K562 (cell line): ENCODE data around the gene TP53BP2. TPM values are rescaled to one million over a fixed set of nuclear protein-coding genes. Genes with fewer than 3 reads are reported as not detected.

Source experiments
- CBFA2T3 ChIP-seq: fragments of 450-650 bp; IDR thresholded peaks from 2 replicates; pipeline ENCODE4 v1.6.1; 2017
- COPS2 ChIP-seq: fragments of 450-650 bp; conservative IDR thresholded peaks from 2 replicates; pipeline ENCODE4 v1.6.1; 2016; ENCODE audit warnings: mild to moderate bottlenecking, moderate library complexity
- DDX20 ChIP-seq: fragments of 450-650 bp; IDR thresholded peaks from 2 replicates; pipeline ENCODE4 v1.6.1; 2016; ENCODE audit warnings: missing genetic modification characterization, low read depth, mild to moderate bottlenecking, missing compliant biosample characterization, moderate library complexity
- HEY1 ChIP-seq: fragments of 250-450 bp; sonication (Bioruptor Pico); IDR thresholded peaks from 2 replicates; pipeline ENCODE4 v1.5.0; 2020; ENCODE audit warnings: mild to moderate bottlenecking, moderate library complexity, borderline replicate concordance
- L3MBTL2 ChIP-seq: fragments of 450-650 bp; IDR thresholded peaks from 2 replicates; pipeline ENCODE4 v1.6.1; 2016; ENCODE audit warnings: mild to moderate bottlenecking, moderate library complexity
- MEF2A ChIP-seq: IDR thresholded peaks from 2 replicates; pipeline ENCODE4 v1.6.1; 2011; ENCODE audit warnings: low read depth, mild to moderate bottlenecking, low read length, moderate library complexity; ENCODE audit not compliant: control insufficient read depth
- MYC ChIP-seq, 2 experiments: fragments of 250-450 bp in 1 of 2; sonication (Bioruptor Pico) in 1 of 2; IDR thresholded peaks; 2 replicates each; pipeline versions ENCODE4 v1.5.1 to v1.6.1; 2012 to 2021; ENCODE audit warnings: low read depth in 2 of 2, borderline replicate concordance in 1 of 2, improper control_type of control experiment in 1 of 2, low read length in 1 of 2, mild to moderate bottlenecking in 1 of 2, moderate library complexity in 1 of 2
- NCOR1 ChIP-seq: fragments of 450-650 bp; IDR thresholded peaks from 2 replicates; pipeline ENCODE4 v1.6.1; 2016; ENCODE audit warnings: mild to moderate bottlenecking, moderate library complexity
- RBFOX2 ChIP-seq: fragments of 200-400 bp; formaldehyde crosslinking; IDR thresholded peaks from 2 replicates; pipeline ENCODE4 v1.6.1; 2017; ENCODE audit warnings: low read depth, mild to moderate bottlenecking, low read length, moderate library complexity
- RBM14 ChIP-seq: fragments of 200-400 bp; formaldehyde crosslinking; IDR thresholded peaks from 2 replicates; pipeline ENCODE4 v1.6.1; 2018; ENCODE audit warnings: low read depth, mild to moderate bottlenecking, low read length, moderate library complexity, borderline replicate concordance; ENCODE audit not compliant: insufficient read depth
- RBM22 ChIP-seq: fragments of 200-400 bp; formaldehyde crosslinking; IDR thresholded peaks from 2 replicates; pipeline ENCODE4 v1.6.1; 2018; ENCODE audit warnings: low read length, low read depth; ENCODE audit not compliant: poor library complexity, severe bottlenecking
- SPI1 ChIP-seq: IDR thresholded peaks from 2 replicates; pipeline ENCODE4 v1.6.1; 2011; ENCODE audit warnings: low read depth, low read length, control low read depth, borderline replicate concordance
- TBP ChIP-seq: optimal IDR thresholded peaks from 2 replicates; pipeline ENCODE3; 2011; ENCODE audit warnings: low read depth, low read length, improper control_type of control experiment
- ZBTB17 ChIP-seq: fragments of 450-650 bp; formaldehyde crosslinking; IDR thresholded peaks from 2 replicates; pipeline ENCODE4 v1.4.0; 2020; ENCODE audit warnings: mild to moderate bottlenecking
- ZNF316 ChIP-seq: fragments of 450-650 bp; IDR thresholded peaks from 2 replicates; pipeline ENCODE4 v1.6.1; 2016
- ZNF507 ChIP-seq: conservative IDR thresholded peaks from 2 replicates; pipeline ENCODE4 v1.6.1; 2017; ENCODE audit warnings: missing genetic modification characterization, missing compliant biosample characterization
- polyA plus RNA-seq, 8 experiments: library from polyadenylated mRNA; depleted of rRNA in 4 of 8; stranded (reverse) in 5 of 8; unstranded in 3 of 8; fragments of >200 nt; fragmentation: Nextera tagmentation in 2 of 8; fragmentation: Illumina TruSeq in 1 of 8; extraction: Ambion mirVana in 2 of 8; extraction: Trizol in 1 of 8; gene quantifications; 2 replicates each; pipeline versions ENCODE4 v1.2.1 to v1.2.3, GENCODE V29; 2011 to 2014; ENCODE audit warnings: inconsistent platforms in 1 of 8, missing spikeins in 1 of 8
- total RNA-seq, 7 experiments: library from RNA; depleted of rRNA in 6 of 7; stranded (reverse); fragments of >200 nt in 6 of 7; fragmentation: Illumina TruSeq in 2 of 7; extraction: Trizol in 2 of 7; gene quantifications; 2 replicates each; pipeline versions ENCODE4 v1.2.1 to v1.2.3, GENCODE V29; 2011 to 2021; ENCODE audit warnings: low replicate concordance in 1 of 7
- TF ChIP-seq, protein P1 (sequence below), 3 experiments: fragments of 200-800 bp in 1 of 3; fragments of 250-450 bp in 1 of 3; fragments of 450-650 bp in 1 of 3; sonication (Bioruptor Pico) in 1 of 3; sonication (Bioruptor generic) in 1 of 3; formaldehyde crosslinking in 1 of 3; IDR thresholded peaks; 2 replicates each; pipeline versions ENCODE4 v1.6.1 to v1.8.0; 2016 to 2022; ENCODE audit warnings: mild to moderate bottlenecking in 2 of 3, missing genetic modification characterization in 2 of 3, missing compliant biosample characterization in 1 of 3, moderate library complexity in 1 of 3
- TF ChIP-seq, protein P2 (sequence below), 2 experiments: IDR thresholded peaks; 2 replicates each; pipeline ENCODE4 v1.6.1; 2011; ENCODE audit warnings: borderline replicate concordance in 1 of 2, control low read depth in 1 of 2, low read depth in 1 of 2, low read length in 1 of 2, mild to moderate bottlenecking in 1 of 2, mixed read lengths in 1 of 2, moderate library complexity in 1 of 2; ENCODE audit not compliant: insufficient read depth in 1 of 2, insufficient read length in 1 of 2, poor library complexity in 1 of 2, severe bottlenecking in 1 of 2; ENCODE audit errors: extremely low read depth in 1 of 2
- TF ChIP-seq, protein P3 (sequence below): sonication (generic); formaldehyde crosslinking; IDR thresholded peaks from 2 replicates; pipeline ENCODE4 v1.8.1; 2022; ENCODE audit warnings: missing genetic modification reagents

The TP53BP2 gene
- total and polyA plus RNA-seq, 9 of the 15 experiments (the other 6 are each of a cell fraction or from before 2014, with no cell fraction given): 17.0 to 69.6 (median 40.1) TPM

DNA sequence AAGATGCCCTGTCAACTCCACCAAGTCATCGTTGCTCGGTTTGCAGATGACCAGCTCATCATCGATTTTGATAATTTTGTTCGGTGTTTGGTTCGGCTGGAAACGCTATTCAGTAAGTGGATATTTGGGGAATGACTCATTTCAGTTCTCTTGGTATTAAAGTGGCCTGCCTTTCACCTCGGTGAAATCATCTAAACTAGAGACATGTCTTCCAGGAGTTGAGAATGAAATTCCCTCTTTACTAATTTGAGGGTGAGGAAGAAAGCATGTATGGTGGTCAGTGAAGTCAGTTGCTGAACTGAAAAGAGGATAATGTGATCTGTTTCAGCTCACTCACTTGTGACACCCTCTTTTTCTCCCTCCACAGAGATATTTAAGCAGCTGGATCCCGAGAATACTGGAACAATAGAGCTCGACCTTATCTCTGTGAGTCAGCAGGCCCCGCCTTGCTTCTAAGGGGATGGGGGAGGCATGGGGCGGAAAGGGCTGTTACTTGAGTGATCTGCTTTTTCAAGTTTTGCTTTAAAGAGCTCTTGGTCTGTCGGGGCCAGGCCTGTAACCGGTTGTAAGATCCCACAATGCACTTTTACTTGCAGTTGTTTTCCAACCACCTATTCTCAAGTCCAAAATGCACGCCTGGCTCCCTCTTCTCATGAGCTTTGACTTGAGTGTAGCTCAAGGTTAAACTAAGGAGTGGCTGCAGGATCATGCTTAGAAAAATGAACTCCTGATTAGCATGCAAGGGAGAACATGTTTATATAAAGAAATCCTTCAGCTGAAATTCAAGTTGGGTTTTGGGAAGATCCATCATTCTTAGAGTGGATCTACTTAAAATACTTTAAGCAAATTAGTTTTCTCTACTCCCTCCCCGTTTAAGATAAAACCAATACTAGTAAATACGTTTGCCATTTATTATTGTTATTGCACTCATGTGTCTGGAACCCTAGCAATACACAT lies 73.7 kb downstream of the TP53BP2 start (continued):
- TF ChIP-seq NCOR1 (peak; percentile 85), ZNF507 (tag) (no peak), DDX20 (tag) (peak; percentile 63; the same call in 1 of the 2 replicates), RBM14 (no peak), SPI1 (no peak), CBFA2T3 (peak; percentile 93), ZBTB17 (CRISPR knock-in tag) (peak; percentile 62; the same call in 1 of the 2 replicates), COPS2 (no peak), L3MBTL2 (peak; percentile 88), TBP (peak; percentile 82), HEY1 (CRISPR knock-in tag) (0 out of 2 replicates have a peak, but pooled peaks have one; percentile 33), MEF2A (peak; percentile 30; the same call in 1 of the 2 replicates), MYC (IDR thresholded peaks at IDR 0.05; ENCODE audit: low read depth, low read length) (peak; percentile 69; the same call in 1 of the 2 replicates), MYC (CRISPR knock-in tag; IDR thresholded peaks at IDR 0.05; ENCODE audit: borderline replicate concordance, low read depth) (0 out of 2 replicates have a peak, but pooled peaks have one; percentile 10), RBM22 (no peak), RBFOX2 (peak; percentile 48; the same call in 1 of the 2 replicates), ZNF316 (peak; percentile 47)
- TF ChIP-seq, protein P1, sequence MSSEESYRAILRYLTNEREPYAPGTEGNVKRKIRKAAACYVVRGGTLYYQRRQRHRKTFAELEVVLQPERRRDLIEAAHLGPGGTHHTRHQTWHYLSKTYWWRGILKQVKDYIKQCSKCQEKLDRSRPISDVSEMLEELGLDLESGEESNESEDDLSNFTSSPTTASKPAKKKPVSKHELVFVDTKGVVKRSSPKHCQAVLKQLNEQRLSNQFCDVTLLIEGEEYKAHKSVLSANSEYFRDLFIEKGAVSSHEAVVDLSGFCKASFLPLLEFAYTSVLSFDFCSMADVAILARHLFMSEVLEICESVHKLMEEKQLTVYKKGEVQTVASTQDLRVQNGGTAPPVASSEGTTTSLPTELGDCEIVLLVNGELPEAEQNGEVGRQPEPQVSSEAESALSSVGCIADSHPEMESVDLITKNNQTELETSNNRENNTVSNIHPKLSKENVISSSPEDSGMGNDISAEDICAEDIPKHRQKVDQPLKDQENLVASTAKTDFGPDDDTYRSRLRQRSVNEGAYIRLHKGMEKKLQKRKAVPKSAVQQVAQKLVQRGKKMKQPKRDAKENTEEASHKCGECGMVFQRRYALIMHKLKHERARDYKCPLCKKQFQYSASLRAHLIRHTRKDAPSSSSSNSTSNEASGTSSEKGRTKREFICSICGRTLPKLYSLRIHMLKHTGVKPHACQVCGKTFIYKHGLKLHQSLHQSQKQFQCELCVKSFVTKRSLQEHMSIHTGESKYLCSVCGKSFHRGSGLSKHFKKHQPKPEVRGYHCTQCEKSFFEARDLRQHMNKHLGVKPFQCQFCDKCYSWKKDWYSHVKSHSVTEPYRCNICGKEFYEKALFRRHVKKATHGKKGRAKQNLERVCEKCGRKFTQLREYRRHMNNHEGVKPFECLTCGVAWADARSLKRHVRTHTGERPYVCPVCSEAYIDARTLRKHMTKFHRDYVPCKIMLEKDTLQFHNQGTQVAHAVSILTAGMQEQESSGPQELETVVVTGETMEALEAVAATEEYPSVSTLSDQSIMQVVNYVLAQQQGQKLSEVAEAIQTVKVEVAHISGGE (CRISPR knock-in tag; IDR thresholded peaks at IDR 0.05): peak in 1 of 3 experiments; percentile 74; a peak in 2 of 6 replicates
- TF ChIP-seq, protein P2, sequence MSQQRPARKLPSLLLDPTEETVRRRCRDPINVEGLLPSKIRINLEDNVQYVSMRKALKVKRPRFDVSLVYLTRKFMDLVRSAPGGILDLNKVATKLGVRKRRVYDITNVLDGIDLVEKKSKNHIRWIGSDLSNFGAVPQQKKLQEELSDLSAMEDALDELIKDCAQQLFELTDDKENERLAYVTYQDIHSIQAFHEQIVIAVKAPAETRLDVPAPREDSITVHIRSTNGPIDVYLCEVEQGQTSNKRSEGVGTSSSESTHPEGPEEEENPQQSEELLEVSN (IDR thresholded peaks at IDR 0.05; ENCODE audit: borderline replicate concordance in 1 of 2, extremely low read depth in 1 of 2, insufficient read depth in 1 of 2, insufficient read length in 1 of 2, low read depth in 1 of 2, low read length in 1 of 2, poor library complexity in 1 of 2, severe bottlenecking in 1 of 2): peak; percentile 62 to 71
- TF ChIP-seq, protein P3, sequence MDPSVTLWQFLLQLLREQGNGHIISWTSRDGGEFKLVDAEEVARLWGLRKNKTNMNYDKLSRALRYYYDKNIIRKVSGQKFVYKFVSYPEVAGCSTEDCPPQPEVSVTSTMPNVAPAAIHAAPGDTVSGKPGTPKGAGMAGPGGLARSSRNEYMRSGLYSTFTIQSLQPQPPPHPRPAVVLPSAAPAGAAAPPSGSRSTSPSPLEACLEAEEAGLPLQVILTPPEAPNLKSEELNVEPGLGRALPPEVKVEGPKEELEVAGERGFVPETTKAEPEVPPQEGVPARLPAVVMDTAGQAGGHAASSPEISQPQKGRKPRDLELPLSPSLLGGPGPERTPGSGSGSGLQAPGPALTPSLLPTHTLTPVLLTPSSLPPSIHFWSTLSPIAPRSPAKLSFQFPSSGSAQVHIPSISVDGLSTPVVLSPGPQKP (CRISPR knock-in tag): no peak
